ENCODE results near the gene NUDT1.

The NUDT1 gene

DNA sequence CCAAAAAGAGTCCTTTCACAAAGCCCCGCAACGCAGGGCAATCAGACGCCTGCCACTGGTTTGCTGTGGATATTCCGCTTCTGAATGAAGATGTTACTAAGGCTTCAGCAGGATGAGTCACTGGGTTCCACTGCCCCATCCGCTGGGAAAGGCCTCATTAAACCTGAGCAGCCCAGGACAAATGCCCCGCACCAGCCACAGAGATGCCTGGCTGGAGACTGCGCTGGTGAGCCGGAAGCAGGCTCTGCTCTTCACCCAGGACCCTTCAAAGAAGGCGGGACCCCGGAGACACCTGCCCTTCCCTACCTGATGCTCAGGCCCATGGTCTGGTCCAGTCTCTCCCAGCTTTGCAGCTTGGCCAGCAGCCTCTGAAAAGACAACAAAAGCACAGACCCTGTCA, 29.1 kb upstream of the NUDT1 start:
- H3K9me3 Mint-ChIP-seq: no peaks in the 10 kb centered on the region
- H3K27ac Mint-ChIP-seq: no peak overlapping the region
- peaks cover 3% of the 10 kb centered on the region for H3K27me3 Mint-ChIP-seq (ENCODE audit: low read depth)

GRCh38 chr7:2213551-2214215, 28.3 kb upstream of the NUDT1 start:
- Mint-ChIP-seq H3K9me3 (no peaks in the 10 kb centered on the region), H3K27me3 (ENCODE audit: low read depth) (peaks cover 3% of the 10 kb centered on the region)

More for the DNA sequence above, 29.1 kb upstream of the NUDT1 start:
- no peak overlapping the region for H3K4me3 Mint-ChIP-seq
- TF ChIP-seq, protein P1, sequence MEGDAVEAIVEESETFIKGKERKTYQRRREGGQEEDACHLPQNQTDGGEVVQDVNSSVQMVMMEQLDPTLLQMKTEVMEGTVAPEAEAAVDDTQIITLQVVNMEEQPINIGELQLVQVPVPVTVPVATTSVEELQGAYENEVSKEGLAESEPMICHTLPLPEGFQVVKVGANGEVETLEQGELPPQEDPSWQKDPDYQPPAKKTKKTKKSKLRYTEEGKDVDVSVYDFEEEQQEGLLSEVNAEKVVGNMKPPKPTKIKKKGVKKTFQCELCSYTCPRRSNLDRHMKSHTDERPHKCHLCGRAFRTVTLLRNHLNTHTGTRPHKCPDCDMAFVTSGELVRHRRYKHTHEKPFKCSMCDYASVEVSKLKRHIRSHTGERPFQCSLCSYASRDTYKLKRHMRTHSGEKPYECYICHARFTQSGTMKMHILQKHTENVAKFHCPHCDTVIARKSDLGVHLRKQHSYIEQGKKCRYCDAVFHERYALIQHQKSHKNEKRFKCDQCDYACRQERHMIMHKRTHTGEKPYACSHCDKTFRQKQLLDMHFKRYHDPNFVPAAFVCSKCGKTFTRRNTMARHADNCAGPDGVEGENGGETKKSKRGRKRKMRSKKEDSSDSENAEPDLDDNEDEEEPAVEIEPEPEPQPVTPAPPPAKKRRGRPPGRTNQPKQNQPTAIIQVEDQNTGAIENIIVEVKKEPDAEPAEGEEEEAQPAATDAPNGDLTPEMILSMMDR (IDR thresholded peaks at IDR 0.05; ENCODE audit: unreplicated experiment in 3 of 3): no peak
- no peaks in the 10 kb centered on the region for H3K4me1 Mint-ChIP-seq
- peaks cover 72% of the 10 kb centered on the region for H3K36me3 Mint-ChIP-seq (ENCODE audit: low read depth)

DNA sequence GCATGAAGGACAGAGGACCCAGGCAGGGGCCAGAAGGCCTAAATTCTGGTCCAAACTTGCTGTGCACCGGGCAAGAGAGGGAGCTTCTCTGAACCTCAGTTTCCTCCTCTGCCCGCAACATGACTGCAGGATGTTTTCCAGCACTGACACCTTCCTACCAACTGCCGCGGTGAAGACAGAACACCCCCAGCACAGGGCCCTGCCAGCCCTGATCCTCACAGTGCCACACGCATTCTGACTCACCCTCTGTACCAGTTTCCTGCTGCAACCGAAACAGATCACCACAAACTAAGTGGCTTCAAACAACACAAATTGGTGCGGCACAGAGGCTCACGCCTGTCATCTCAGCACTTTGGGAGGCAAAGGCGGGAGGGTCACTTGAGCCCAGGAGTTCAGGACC, 27.4 kb upstream of the NUDT1 start:
- no peak overlapping the region for H3K27ac Mint-ChIP-seq
- H3K4me3 Mint-ChIP-seq: no peak overlapping the region

More at GRCh38 chr7:2213551-2214215, 28.3 kb upstream of the NUDT1 start:
- no peaks in the 10 kb centered on the region for H3K4me1 Mint-ChIP-seq
- H3K4me3 Mint-ChIP-seq: no peak overlapping the region
- H3K36me3 Mint-ChIP-seq (ENCODE audit: low read depth): peaks cover 69% of the 10 kb centered on the region
- no peak overlapping the region for H3K27ac Mint-ChIP-seq
- TF ChIP-seq, protein P1 (IDR thresholded peaks at IDR 0.05; ENCODE audit: unreplicated experiment in 3 of 3): no peak

DNA sequence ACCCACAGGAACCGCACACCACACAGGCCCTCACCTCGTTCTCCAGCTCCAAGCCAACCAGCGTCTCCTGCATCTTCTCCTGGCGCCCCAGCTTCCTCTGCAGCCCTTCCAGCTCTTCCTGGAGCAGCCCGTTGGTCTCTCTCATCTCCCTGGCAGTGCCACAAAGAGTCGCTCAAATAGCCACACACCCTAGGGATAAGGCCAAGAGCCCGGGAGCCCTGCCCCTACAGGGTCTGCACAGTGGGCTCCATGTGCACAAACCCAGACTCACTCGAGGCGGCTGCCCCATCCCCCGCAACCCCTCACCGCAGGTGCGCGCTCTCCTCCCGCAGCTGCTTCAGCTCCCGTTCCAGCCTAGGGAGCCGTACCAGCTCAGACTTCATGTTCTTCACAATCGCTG, 26.2 kb upstream of the NUDT1 start:
- no peaks in the 10 kb centered on the region for H3K9me3 Mint-ChIP-seq
- no peak overlapping the region for H3K4me3 Mint-ChIP-seq
- H3K27me3 Mint-ChIP-seq (ENCODE audit: low read depth): no peaks in the 10 kb centered on the region
- no peaks in the 10 kb centered on the region for H3K4me1 Mint-ChIP-seq
- TF ChIP-seq, protein P1 (IDR thresholded peaks at IDR 0.05; ENCODE audit: unreplicated experiment in 3 of 3): no peak
- peaks cover 64% of the 10 kb centered on the region for H3K36me3 Mint-ChIP-seq (ENCODE audit: low read depth)
- H3K27ac Mint-ChIP-seq: no peak overlapping the region

More for the DNA sequence above, 27.4 kb upstream of the NUDT1 start:
- peaks cover 64% of the 10 kb centered on the region for H3K36me3 Mint-ChIP-seq (ENCODE audit: low read depth)
- H3K4me1 Mint-ChIP-seq: no peaks in the 10 kb centered on the region
- H3K27me3 Mint-ChIP-seq (ENCODE audit: low read depth): no peaks in the 10 kb centered on the region
- TF ChIP-seq, protein P1 (IDR thresholded peaks at IDR 0.05; ENCODE audit: unreplicated experiment in 3 of 3): no peak
- H3K9me3 Mint-ChIP-seq: no peaks in the 10 kb centered on the region

DNA sequence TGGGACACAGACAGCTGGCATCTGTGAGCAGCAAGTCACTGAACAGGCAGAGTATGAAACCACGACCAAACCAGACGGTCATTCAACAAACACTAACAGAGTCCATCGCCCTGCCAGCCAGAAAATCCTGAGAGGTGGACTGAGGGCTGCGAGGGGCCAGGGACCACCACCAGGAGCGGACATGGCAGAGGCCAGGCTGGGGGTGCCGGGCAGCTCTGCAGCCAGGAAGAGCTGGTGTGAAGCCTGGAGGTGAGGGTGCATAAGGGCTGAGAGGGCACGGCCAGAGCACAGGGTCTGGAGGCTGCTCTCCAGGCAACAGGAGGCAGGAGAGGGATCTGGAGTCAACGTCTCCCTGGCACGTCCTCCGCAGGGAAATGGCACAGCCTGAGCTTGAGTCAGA, 24.8 kb upstream of the NUDT1 start:
- Mint-ChIP-seq H3K4me1 (no peaks in the 10 kb centered on the region), H3K36me3 (ENCODE audit: low read depth) (peaks cover 60% of the 10 kb centered on the region), H3K27ac (no peak overlapping the region), H3K27me3 (ENCODE audit: low read depth) (no peaks in the 10 kb centered on the region), H3K9me3 (no peaks in the 10 kb centered on the region), H3K4me3 (no peak overlapping the region)
- TF ChIP-seq, protein P1 (IDR thresholded peaks at IDR 0.05; ENCODE audit: unreplicated experiment in 3 of 3): no peak

Measured in nephron (organoid).